ENCODE measurements around the gene AGBL1.

DNA sequence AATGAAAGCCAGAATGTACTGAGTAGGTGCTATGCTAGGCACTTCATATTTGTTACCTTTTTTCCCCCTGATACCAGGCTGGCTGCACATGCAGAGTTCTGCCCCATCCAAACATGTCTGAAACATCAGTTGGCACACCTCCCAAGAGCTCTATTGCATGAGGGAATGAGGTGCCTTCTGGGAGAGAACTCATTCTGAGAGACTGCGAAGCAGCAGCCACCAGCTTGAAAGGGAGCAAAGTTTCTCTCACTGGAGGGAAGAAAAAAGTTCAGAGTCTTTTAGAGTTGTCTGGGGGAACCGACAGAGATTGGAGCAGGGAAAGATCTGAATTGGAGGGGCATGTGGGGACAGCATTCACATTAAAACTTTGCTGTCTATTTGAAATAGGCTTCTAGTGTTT, 84.1 kb downstream of the AGBL1 start:
- TF ChIP-seq, protein P1, sequence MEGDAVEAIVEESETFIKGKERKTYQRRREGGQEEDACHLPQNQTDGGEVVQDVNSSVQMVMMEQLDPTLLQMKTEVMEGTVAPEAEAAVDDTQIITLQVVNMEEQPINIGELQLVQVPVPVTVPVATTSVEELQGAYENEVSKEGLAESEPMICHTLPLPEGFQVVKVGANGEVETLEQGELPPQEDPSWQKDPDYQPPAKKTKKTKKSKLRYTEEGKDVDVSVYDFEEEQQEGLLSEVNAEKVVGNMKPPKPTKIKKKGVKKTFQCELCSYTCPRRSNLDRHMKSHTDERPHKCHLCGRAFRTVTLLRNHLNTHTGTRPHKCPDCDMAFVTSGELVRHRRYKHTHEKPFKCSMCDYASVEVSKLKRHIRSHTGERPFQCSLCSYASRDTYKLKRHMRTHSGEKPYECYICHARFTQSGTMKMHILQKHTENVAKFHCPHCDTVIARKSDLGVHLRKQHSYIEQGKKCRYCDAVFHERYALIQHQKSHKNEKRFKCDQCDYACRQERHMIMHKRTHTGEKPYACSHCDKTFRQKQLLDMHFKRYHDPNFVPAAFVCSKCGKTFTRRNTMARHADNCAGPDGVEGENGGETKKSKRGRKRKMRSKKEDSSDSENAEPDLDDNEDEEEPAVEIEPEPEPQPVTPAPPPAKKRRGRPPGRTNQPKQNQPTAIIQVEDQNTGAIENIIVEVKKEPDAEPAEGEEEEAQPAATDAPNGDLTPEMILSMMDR (IDR thresholded peaks at IDR 0.05; ENCODE audit: borderline replicate concordance, extremely low read depth, low read length, poor library complexity, severe bottlenecking), result no peak
- no peak for TF ChIP-seq EZH2 (IDR thresholded peaks at IDR 0.05; ENCODE audit: borderline replicate concordance, low read depth, low read length, severe bottlenecking)

All from DND-41 (cell line).